IMR-90 (cell line): ENCODE results near the gene RNU6-1. TPM values are rescaled to one million over a fixed set of nuclear protein-coding genes. Genes with fewer than 3 reads are reported as not detected.

Source experiments
- ATAC-seq: fragments of 200-7000 bp; cut with Tn5 transposase; 2 replicates; pipeline ENCODE4 v1.9.1; 2020; ENCODE audit warnings: low read depth, mild to moderate bottlenecking, moderate library complexity
- BruUV-seq: library from RNA; stranded (reverse); fragments of 400-500 nt; replicated peaks from 2 replicates; lab custom pipeline; 2021; lab: Mats Ljungman, UMichigan
- CTCF ChIA-PET: fragments of 300-600 bp; formaldehyde crosslinking; extraction: SDS; loops from one replicate; lab custom pipeline; 2021; ENCODE audit warnings: antibody characterized with exemption; lab: Yijun Ruan, JAX
- POLR2A ChIA-PET: fragments of 300-600 bp; sonication (Branson Sonifier 250); formaldehyde crosslinking; loops from one replicate; lab custom pipeline; 2022; ENCODE audit warnings: antibody characterized with exemption; ENCODE audit not compliant: unreplicated experiment; lab: Charles Lee
- DNase-seq: peaks from one replicate; pipeline ENCODE4 v3.0.0; 2013
- H2AFZ ChIP-seq: replicated peaks from 2 replicates; pipeline ENCODE3; 2013; ENCODE audit warnings: low read length, mild to moderate bottlenecking; ENCODE audit not compliant: poor library complexity
- H2AK5ac ChIP-seq: 2 replicates; pipeline ENCODE4 v1.6.1; 2013; ENCODE audit warnings: low read depth, low read length, inconsistent platforms
- H2AK9ac ChIP-seq: replicated peaks from 2 replicates; pipeline ENCODE3; 2013; ENCODE audit warnings: mild to moderate bottlenecking, low read depth, low read length, moderate library complexity; ENCODE audit not compliant: poor library complexity
- H2BK120ac ChIP-seq: 2 replicates; pipeline ENCODE4 v1.6.1; 2013; ENCODE audit warnings: low read depth, low read length, inconsistent platforms
- H2BK15ac ChIP-seq: 3 replicates; pipeline ENCODE4 v1.6.1; 2013; ENCODE audit warnings: low read depth, low read length, inconsistent platforms
- H2BK20ac ChIP-seq: 2 replicates; pipeline ENCODE4 v1.6.1; 2013; ENCODE audit warnings: low read depth, mild to moderate bottlenecking, inconsistent platforms, low read length, moderate library complexity
- H2BK5ac ChIP-seq: 2 replicates; pipeline ENCODE4 v1.6.1; 2013; ENCODE audit warnings: mild to moderate bottlenecking, low read depth, low read length, inconsistent platforms; ENCODE audit not compliant: poor library complexity, severe bottlenecking
- H3K14ac ChIP-seq: replicated peaks from 2 replicates; pipeline ENCODE4 v1.6.1; 2013; ENCODE audit warnings: low read depth, low read length, inconsistent platforms
- H3K18ac ChIP-seq: 2 replicates; pipeline ENCODE4 v1.6.1; 2013; ENCODE audit warnings: low read depth, low read length, control low read depth
- H3K23ac ChIP-seq: 2 replicates; pipeline ENCODE4 v1.6.1; 2013; ENCODE audit warnings: low read depth, low read length, inconsistent platforms
- H3K27ac ChIP-seq: 2 replicates; pipeline ENCODE4 v1.5.1; 2013; ENCODE audit warnings: mild to moderate bottlenecking, control low read depth, low read length; ENCODE audit not compliant: insufficient read depth
- H3K27me3 ChIP-seq: 2 replicates; pipeline ENCODE4 v1.6.1; 2013; ENCODE audit warnings: low read length; ENCODE audit not compliant: control insufficient read depth, insufficient read depth
- H3K36me3 ChIP-seq: 2 replicates; pipeline ENCODE4 v1.6.1; 2013; ENCODE audit warnings: low read length, mixed read lengths; ENCODE audit not compliant: control insufficient read depth, insufficient read depth
- H3K4ac ChIP-seq: 2 replicates; pipeline ENCODE4 v1.6.1; 2013; ENCODE audit warnings: low read depth, low read length, inconsistent platforms
- H3K4me1 ChIP-seq: 2 replicates; pipeline ENCODE4 v1.6.1; 2013; ENCODE audit warnings: low read length, mixed read lengths; ENCODE audit not compliant: control insufficient read depth, insufficient read depth
- H3K4me2 ChIP-seq: 2 replicates; pipeline ENCODE4 v1.6.1; 2013; ENCODE audit warnings: low read depth, mild to moderate bottlenecking, control low read depth, low read length, moderate library complexity
- H3K4me3 ChIP-seq: 2 replicates; pipeline ENCODE4 v1.5.1; 2013; ENCODE audit warnings: low read depth, mild to moderate bottlenecking, control low read depth, low read length, moderate library complexity; ENCODE audit not compliant: insufficient read depth
- H3K56ac ChIP-seq: 2 replicates; pipeline ENCODE4 v1.6.1; 2013; ENCODE audit warnings: low read length, inconsistent platforms; ENCODE audit not compliant: insufficient read depth; ENCODE audit errors: extremely low read depth
- H3K79me1 ChIP-seq, 2 experiments: 2 replicates each; pipeline ENCODE4 v1.6.1; 2013; ENCODE audit warnings: low read length in 2 of 2, inconsistent platforms in 1 of 2, low read depth in 1 of 2
- H3K9ac ChIP-seq: 2 replicates; pipeline ENCODE4 v1.6.1; 2013; ENCODE audit warnings: low read depth, low read length, control low read depth
- H3K9me1 ChIP-seq: 2 replicates; pipeline ENCODE4 v1.6.1; 2013; ENCODE audit warnings: low read length, inconsistent platforms; ENCODE audit not compliant: insufficient read depth
- H3K9me3 ChIP-seq: 2 replicates; pipeline ENCODE4 v1.6.1; 2013; ENCODE audit warnings: low read length; ENCODE audit not compliant: control insufficient read depth, insufficient read depth
- H4K20me1 ChIP-seq: 2 replicates; pipeline ENCODE4 v1.6.1; 2013; ENCODE audit warnings: low read length, inconsistent platforms; ENCODE audit not compliant: insufficient read depth
- H4K5ac ChIP-seq: 2 replicates; pipeline ENCODE4 v1.6.1; 2013; ENCODE audit warnings: mild to moderate bottlenecking, low read depth, low read length, control low read depth
- H4K8ac ChIP-seq, 2 experiments: 2 replicates each; pipeline ENCODE4 v1.6.1; 2013; ENCODE audit warnings: low read depth in 2 of 2, low read length in 2 of 2, control low read depth in 1 of 2, inconsistent platforms in 1 of 2
- H4K91ac ChIP-seq: 2 replicates; pipeline ENCODE4 v1.6.1; 2013; ENCODE audit warnings: low read depth, low read length, inconsistent platforms; ENCODE audit not compliant: insufficient read depth
- CEBPB ChIP-seq: IDR thresholded peaks from 2 replicates; pipeline ENCODE4 v1.6.1; 2012; ENCODE audit warnings: low read depth, low read length, improper control_type of control experiment
- CHD1 ChIP-seq: IDR thresholded peaks from 2 replicates; pipeline ENCODE4 v1.6.1; 2012; ENCODE audit warnings: low read depth, low read length, improper control_type of control experiment
- MXI1 ChIP-seq: IDR thresholded peaks from 2 replicates; pipeline ENCODE4 v1.6.1; 2012; ENCODE audit warnings: low read depth, mild to moderate bottlenecking, low read length, moderate library complexity, borderline replicate concordance
- POLR2A ChIP-seq: IDR thresholded peaks from 2 replicates; pipeline ENCODE4 v1.6.1; 2012; ENCODE audit warnings: mild to moderate bottlenecking, low read depth, low read length
- RCOR1 ChIP-seq: IDR thresholded peaks from 2 replicates; pipeline ENCODE4 v1.6.1; 2012; ENCODE audit warnings: mild to moderate bottlenecking, low read length, improper control_type of control experiment; ENCODE audit not compliant: insufficient replicate concordance
- SMC3 ChIP-seq: fragments of 150-350 bp; IDR thresholded peaks from 2 replicates; pipeline ENCODE4 v1.6.1; 2016; ENCODE audit warnings: low read depth, mild to moderate bottlenecking, antibody characterized with exemption, low read length, moderate library complexity
- USF2 ChIP-seq: fragments of 150-350 bp; IDR thresholded peaks from 2 replicates; pipeline ENCODE4 v1.6.1; 2017; ENCODE audit warnings: mild to moderate bottlenecking, antibody characterized with exemption, low read length, low read depth
- WGBS, 2 experiments: methylation state at CpG; one replicate each; pipeline versions ENCODE4 v1.1.5 to v1.1.7; 2013; ENCODE audit warnings: missing lambda C conversion rate in 2 of 2; ENCODE audit not compliant: insufficient read length in 1 of 2; ENCODE audit errors: extremely low coverage in 2 of 2; 5-methylcytosine and 5-hydroxymethylcytosine counted together
- dilution Hi-C: fragments of 300-500 bp; cut with HindIII; formaldehyde crosslinking; loops from one replicate; pipeline ENCODE4 v1.14.3; 2018; ENCODE audit warnings: low sequenced_read_pairs; ENCODE audit not compliant: unreplicated experiment
- in situ Hi-C: fragments of 300-500 bp; cut with MboI; formaldehyde crosslinking; loops from 3 replicates; pipeline ENCODE4 v1.14.3; 2019; ENCODE audit warnings: low sequenced_read_pairs, inconsistent platforms, mixed read lengths
- intact Hi-C: fragments of 100-400 bp; cut with micrococcal nuclease; formaldehyde crosslinking; loops from 2 replicates; pipeline ENCODE4 v1.10.0; 2022
- polyA plus RNA-seq, 3 experiments: library from polyadenylated mRNA; depleted of rRNA; stranded (reverse); fragments of >200 nt; gene quantifications; 2 replicates each; pipeline ENCODE4 v1.2.3, GENCODE V29; 2012; ENCODE audit warnings: low replicate concordance in 1 of 3
- total RNA-seq: library from RNA; depleted of rRNA; stranded (reverse); fragments of >200 nt; gene quantifications from 2 replicates; pipeline ENCODE4 v1.2.3, GENCODE V29; 2012

Gene RNU6-1
- total and polyA plus RNA-seq, 2 of the 4 experiments (the other 2 are of a cell fraction), result not detected

- WGBS, 2 experiments, result 6% methylated on average over 27 of the region's 50 CpGs; no CpG with 5 or more reads in 1 of the 2 experiments
- Histone ChIP-seq H3K56ac (no peak overlapping the region), H2BK15ac (no peak overlapping the region), H3K27me3 (peaks cover 77% of the 10 kb centered on the region), H4K91ac (no peak overlapping the region), H3K18ac (no peak overlapping the region), H3K9me1 (no peaks in the 10 kb centered on the region; the same call in 1 of the 2 replicates), H3K9ac (no peak overlapping the region), H3K23ac (no peak overlapping the region), H2BK5ac (no peak overlapping the region), H3K14ac (no peak overlapping the region), H3K79me1 (no peaks in the 10 kb centered on the region; a peak in 1 of 4 replicates), H2AFZ (no peak overlapping the region), H2AK9ac (no peak overlapping the region), H3K27ac (no peak overlapping the region), H3K4me3 (no peak overlapping the region), H2AK5ac (no peak overlapping the region), H3K9me3 (peaks cover 12% of the 10 kb centered on the region; the same call in 1 of the 2 replicates), H2BK20ac (no peak overlapping the region), H3K36me3 (no peaks in the 10 kb centered on the region), H3K4ac (no peak overlapping the region), H4K8ac (no peak overlapping the region), H3K4me1 (no peaks in the 10 kb centered on the region), H4K20me1 (peaks cover 19% of the 10 kb centered on the region), H2BK120ac (no peak overlapping the region), H3K4me2 (no peak overlapping the region), H4K5ac (no peak overlapping the region)
- BruUV-seq, result no TSS peak
- in situ Hi-C loops (no loop called here), intact Hi-C loops (no loop called here), dilution Hi-C loops (no loop called here)
- ATAC-seq (no peak), DNase-seq (no peak)
- CTCF ChIA-PET, result no interaction called here
- POLR2A ChIA-PET, result no interaction called here
- TF ChIP-seq CEBPB (no peak), USF2 (no peak), RCOR1 (no peak), POLR2A (no peak), CHD1 (no peak), MXI1 (no peak), SMC3 (no peak)
These were observed 19.5 kb downstream of the RNU6-1 start for GRCh38 chr15:67820122-67820991.
